Coronary artery (tissue), 2 donors: ENCODE results near the gene FXYD7.

Experiments used
- DNase-seq: peaks from one replicate; pipeline ENCODE4 v3.0.0-alpha.2; 2017; ENCODE audit warnings: low spot score
- H3K27ac ChIP-seq, 2 donors: fragments of 200-600 bp; sonication (generic); one replicate each; pipeline ENCODE4 v1.5.1; 2016 to 2019
- H3K4me3 ChIP-seq: fragments of 200-600 bp; sonication (generic); 2 replicates; pipeline ENCODE4 v1.5.1; 2016; ENCODE audit warnings: mild to moderate bottlenecking, moderate library complexity
- TF ChIP-seq, protein P1 (sequence below): fragments of 200-600 bp; sonication (generic); IDR thresholded peaks from one replicate; pipeline ENCODE4 v1.5.1; 2019; ENCODE audit warnings: antibody characterized with exemption

The FXYD7 gene, protein sequence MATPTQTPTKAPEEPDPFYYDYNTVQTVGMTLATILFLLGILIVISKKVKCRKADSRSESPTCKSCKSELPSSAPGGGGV

DNA sequence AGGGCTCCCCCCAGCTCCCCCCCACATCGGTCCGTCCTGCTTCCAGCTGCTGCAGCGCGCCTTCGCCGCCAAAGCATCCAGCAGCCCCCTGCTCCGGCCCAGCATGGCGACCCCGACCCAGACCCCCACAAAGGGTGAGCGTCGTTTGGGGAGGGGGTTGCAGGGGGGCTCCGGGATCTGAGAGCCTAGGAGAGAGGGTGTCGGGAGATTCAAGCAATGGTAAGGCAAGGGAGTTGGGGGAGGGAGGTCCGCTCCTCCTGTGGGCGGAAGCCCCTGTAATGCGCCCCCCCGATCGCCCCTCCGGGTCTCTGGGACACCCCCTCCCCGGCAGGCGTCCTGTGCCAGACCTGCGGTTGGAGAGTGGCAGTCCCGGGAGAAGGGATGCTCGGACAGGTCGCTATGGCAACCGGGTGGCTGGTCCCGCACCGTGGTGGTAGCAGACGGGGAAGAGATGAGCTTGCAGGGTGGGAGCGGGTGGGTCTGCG lies at the start of gene FXYD7:
TSS of gene FXYD7 (plus strand) at position 25 of the 485 bp plus-strand sequence. CDS start at position 104, 79 bp downstream.
- no peak for DNase-seq
- H3K4me3 ChIP-seq = peak within 1 kb of the TSS; percentile 9
- H3K27ac ChIP-seq = peak within 1 kb of the TSS in 1 of 2 donors; percentile 13
- TF ChIP-seq, protein P1, sequence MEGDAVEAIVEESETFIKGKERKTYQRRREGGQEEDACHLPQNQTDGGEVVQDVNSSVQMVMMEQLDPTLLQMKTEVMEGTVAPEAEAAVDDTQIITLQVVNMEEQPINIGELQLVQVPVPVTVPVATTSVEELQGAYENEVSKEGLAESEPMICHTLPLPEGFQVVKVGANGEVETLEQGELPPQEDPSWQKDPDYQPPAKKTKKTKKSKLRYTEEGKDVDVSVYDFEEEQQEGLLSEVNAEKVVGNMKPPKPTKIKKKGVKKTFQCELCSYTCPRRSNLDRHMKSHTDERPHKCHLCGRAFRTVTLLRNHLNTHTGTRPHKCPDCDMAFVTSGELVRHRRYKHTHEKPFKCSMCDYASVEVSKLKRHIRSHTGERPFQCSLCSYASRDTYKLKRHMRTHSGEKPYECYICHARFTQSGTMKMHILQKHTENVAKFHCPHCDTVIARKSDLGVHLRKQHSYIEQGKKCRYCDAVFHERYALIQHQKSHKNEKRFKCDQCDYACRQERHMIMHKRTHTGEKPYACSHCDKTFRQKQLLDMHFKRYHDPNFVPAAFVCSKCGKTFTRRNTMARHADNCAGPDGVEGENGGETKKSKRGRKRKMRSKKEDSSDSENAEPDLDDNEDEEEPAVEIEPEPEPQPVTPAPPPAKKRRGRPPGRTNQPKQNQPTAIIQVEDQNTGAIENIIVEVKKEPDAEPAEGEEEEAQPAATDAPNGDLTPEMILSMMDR = no peak

DNA sequence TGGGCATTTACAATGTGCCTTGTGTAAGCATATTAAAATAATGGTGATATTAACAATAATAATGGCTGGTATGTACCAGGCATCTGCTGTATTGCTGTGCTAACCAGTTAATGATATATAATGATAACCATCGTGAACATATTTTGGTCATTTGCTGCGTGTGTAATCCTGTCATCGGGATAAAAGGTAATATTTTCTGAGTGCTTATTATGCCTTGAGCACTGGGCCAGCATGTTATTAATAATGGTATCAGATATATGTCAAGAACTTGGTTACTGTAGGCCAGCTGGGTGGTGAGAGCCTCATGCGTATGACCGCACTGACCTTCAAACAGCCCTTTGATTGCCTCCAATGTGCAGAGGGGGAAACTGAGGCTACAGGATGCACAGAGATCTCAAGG lies 49.6 kb upstream of the FXYD7 start:
- Histone ChIP-seq H3K27ac (no peak overlapping the region), H3K4me3 (no peak overlapping the region)
- no peak for DNase-seq
- TF ChIP-seq, protein P1 = no peak

DNA sequence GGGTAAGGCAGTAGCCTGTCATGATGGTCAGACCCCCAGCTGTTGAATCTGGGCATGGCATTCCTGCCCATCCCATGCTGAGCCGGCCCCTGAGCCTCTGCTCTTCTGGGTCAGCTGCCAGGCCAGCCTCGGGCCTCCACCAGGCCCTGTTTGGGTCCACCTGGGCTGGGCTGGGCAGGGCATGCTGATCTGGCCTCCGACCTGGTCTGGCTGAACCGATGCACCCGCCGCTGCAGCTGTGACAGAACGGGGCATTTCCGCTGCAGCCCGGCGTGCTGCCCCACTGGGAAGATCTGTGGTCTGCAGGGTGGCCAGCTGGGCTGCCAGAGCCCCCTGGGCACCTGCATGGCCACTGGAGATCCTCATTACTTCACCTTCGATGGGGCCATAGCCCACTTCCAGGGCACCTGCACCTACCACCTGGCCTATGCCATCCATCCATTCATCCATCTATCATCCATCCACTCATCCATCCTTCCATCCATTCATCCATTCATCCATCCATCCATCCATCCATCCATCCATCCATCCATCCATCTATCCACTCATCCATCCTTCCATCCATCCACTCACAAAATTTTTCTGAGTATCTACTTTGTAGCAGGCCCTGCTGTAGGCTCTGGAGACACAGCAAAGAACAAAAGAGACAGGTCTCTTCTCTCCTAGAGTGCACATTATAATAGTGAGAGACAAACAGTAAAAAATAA lies 49.0 kb upstream of the FXYD7 start:
- no peak overlapping the region for H3K27ac ChIP-seq
- no peak overlapping the region for H3K4me3 ChIP-seq
- TF ChIP-seq, protein P1 = no peak
- no peak for DNase-seq

DNA sequence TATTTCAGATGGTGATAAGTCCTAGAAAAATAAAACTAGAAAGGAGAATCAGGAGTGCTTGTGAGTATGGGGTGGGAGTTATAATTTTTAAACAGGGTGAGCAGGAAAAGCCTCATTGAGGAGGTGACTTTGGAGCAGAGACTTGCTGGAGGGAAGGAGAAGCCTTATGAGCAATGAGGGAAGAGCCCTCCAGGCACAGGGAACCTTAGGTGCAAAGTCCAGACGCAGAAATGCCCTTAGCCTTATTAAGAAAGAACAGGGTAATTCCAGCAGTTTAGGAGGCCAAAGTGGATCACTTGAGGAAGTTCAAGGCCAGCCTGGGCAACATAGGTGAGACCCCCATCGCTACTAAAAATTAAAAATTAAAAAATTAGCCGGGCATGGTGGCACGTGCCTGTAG lies 48.4 kb upstream of the FXYD7 start:
- TF ChIP-seq, protein P1 = no peak
- DNase-seq = no peak
- no peak overlapping the region for H3K4me3 ChIP-seq
- no peak overlapping the region for H3K27ac ChIP-seq

DNA sequence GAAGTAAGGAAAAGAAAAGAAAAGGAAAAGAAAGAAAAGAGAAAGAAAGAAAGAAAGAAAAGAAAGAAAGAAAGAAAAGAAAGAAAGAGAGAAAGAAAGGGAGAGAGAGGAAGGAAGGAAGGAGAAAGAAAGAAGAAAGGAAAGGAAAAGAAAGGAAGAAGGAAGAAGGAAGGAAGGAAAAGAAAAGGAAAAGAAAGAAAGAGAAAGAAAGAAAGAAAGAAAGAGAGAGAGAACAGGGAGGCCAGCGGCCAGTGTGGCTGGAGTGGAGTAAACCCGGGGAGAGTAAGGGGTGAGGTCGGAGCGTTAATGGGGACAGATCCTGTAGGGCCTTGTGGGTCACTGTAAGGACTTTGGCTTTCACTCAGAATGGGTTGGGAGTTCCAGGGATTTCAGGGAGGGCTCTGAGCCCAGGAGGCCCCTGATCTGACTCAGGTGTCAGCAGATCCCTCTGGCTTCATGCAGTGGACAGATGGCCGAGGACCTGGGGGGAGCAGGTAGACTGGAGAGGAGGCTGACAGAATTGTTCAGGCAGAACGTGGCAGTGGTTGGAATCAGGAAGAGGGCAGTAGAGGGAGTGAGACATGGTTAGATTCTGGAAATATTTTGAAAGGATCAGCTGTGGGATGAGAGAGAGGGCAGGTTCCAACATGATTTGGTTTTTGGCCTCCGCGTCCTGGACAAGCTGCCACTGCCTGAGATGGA lies 47.2 kb upstream of the FXYD7 start:
- no peak for DNase-seq
- Histone ChIP-seq H3K4me3 (no peak overlapping the region), H3K27ac (no peak overlapping the region)
- TF ChIP-seq, protein P1 = no peak

DNA sequence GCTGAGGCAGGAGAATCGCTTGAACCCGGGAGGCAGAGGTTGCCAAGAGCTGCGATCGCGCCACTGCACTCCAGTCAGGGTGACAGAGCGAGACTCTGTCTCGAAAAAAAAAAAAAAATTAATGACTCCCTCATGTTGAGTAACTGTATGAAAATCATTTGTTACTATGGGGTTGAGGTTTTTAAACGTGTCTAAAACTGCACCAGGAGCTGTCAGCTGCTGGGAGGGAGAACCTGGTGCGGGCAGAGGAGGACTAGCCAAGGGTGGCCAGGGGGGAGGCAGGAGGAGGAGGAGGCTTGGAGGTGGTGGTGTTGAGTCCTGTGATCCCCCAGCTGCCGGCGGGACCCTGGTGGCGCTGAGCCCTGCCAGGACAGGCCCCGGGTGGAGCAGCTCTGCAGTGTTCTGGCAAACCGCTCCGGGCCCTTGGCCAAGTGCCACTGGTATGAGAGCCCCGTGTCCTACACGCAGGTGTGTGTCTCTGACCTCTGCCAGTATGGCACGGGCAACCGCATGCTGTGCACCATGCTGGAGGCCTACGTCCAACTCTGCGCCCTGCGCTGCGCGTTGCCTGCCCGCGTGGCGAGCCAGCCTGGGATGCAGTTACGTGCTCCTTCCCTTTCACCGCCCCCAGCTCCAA lies 44.5 kb upstream of the FXYD7 start:
- no peak for DNase-seq
- H3K27ac ChIP-seq = no peak overlapping the region
- TF ChIP-seq, protein P1 = no peak
- no peak overlapping the region for H3K4me3 ChIP-seq
